ENCODE data around the gene MBP. TPM values are rescaled to one million over a fixed set of nuclear protein-coding genes. Genes with fewer than 3 reads are reported as not detected.

Gene MBP
- total RNA-seq, 1 donor from 2014 or later: 2.0 TPM

GRCh38 chr18:77025831-77026363 is 106.7 kb downstream of the MBP start:
- peaks cover 3% of the 10 kb centered on the region for H3K36me3 Mint-ChIP-seq (ENCODE audit: low read depth)
- H3K27ac Mint-ChIP-seq (ENCODE audit: unreplicated experiment): no peak overlapping the region
- TF ChIP-seq CTCF (conservative IDR thresholded peaks at IDR 0.05): no peak
- peaks cover 24% of the 10 kb centered on the region for H3K4me1 Mint-ChIP-seq
- H3K27me3 Mint-ChIP-seq (ENCODE audit: low read depth): no peaks in the 10 kb centered on the region
- H3K9me3 Mint-ChIP-seq: no peaks in the 10 kb centered on the region
- DNase-seq (ENCODE audit: low read depth, low spot score): no peak
- H3K4me3 Mint-ChIP-seq: no peak overlapping the region

- H3K4me1 Mint-ChIP-seq: peaks cover 16% of the 10 kb centered on the region
- H3K27me3 Mint-ChIP-seq (ENCODE audit: low read depth): no peaks in the 10 kb centered on the region
- no peak for DNase-seq (ENCODE audit: low read depth, low spot score)
- H3K27ac Mint-ChIP-seq (ENCODE audit: unreplicated experiment): no peak overlapping the region
- peaks cover 3% of the 10 kb centered on the region for H3K36me3 Mint-ChIP-seq (ENCODE audit: low read depth)
- no peaks in the 10 kb centered on the region for H3K9me3 Mint-ChIP-seq
- TF ChIP-seq CTCF (conservative IDR thresholded peaks at IDR 0.05): no peak
- no peak overlapping the region for H3K4me3 Mint-ChIP-seq
These were observed 107.5 kb downstream of the MBP start for GRCh38 chr18:77025123-77025522.

GRCh38 chr18:77024476-77024875 is 108.1 kb downstream of the MBP start:
- DNase-seq (ENCODE audit: low read depth, low spot score): no peak
- H3K36me3 Mint-ChIP-seq (ENCODE audit: low read depth): peaks cover 3% of the 10 kb centered on the region
- no peak overlapping the region for H3K27ac Mint-ChIP-seq (ENCODE audit: unreplicated experiment)
- H3K4me1 Mint-ChIP-seq: peaks cover 13% of the 10 kb centered on the region
- no peak for TF ChIP-seq CTCF (conservative IDR thresholded peaks at IDR 0.05)
- no peak overlapping the region for H3K4me3 Mint-ChIP-seq
- H3K9me3 Mint-ChIP-seq: no peaks in the 10 kb centered on the region
- H3K27me3 Mint-ChIP-seq (ENCODE audit: low read depth): no peaks in the 10 kb centered on the region

GRCh38 chr18:77023102-77023782 is 109.3 kb downstream of the MBP start:
- H3K4me1 Mint-ChIP-seq: peaks cover 19% of the 10 kb centered on the region
- no peak overlapping the region for H3K4me3 Mint-ChIP-seq
- peaks cover 3% of the 10 kb centered on the region for H3K36me3 Mint-ChIP-seq (ENCODE audit: low read depth)
- DNase-seq (ENCODE audit: low read depth, low spot score): no peak
- H3K9me3 Mint-ChIP-seq: peaks cover 9% of the 10 kb centered on the region
- peak overlapping the region; percentile 91 for H3K27ac Mint-ChIP-seq (ENCODE audit: unreplicated experiment)
- TF ChIP-seq CTCF (conservative IDR thresholded peaks at IDR 0.05): no peak
- H3K27me3 Mint-ChIP-seq (ENCODE audit: low read depth): no peaks in the 10 kb centered on the region

- H3K27ac Mint-ChIP-seq (ENCODE audit: unreplicated experiment): no peak overlapping the region
- H3K4me1 Mint-ChIP-seq: peaks cover 24% of the 10 kb centered on the region
- H3K36me3 Mint-ChIP-seq (ENCODE audit: low read depth): peaks cover 3% of the 10 kb centered on the region
- no peak for TF ChIP-seq CTCF (conservative IDR thresholded peaks at IDR 0.05)
- no peaks in the 10 kb centered on the region for H3K27me3 Mint-ChIP-seq (ENCODE audit: low read depth)
- DNase-seq (ENCODE audit: low read depth, low spot score): no peak
- no peak overlapping the region for H3K4me3 Mint-ChIP-seq
- H3K9me3 Mint-ChIP-seq: peaks cover 12% of the 10 kb centered on the region
These were observed 110.0 kb downstream of the MBP start for GRCh38 chr18:77022556-77022955.
